HG03097 (cell line): Measurements from ENCODE around the gene PTCH2.
"Not testable (repeated sequence)": the region's sequence is repeated elsewhere in the genome, so short reads cannot be mapped to it uniquely, and the experiment has no call there.

Source experiments
- ATAC-seq: cut with Tn5 transposase; IDR thresholded peaks from one replicate; pipeline ENCODE4 v1.9.1; 2021; ENCODE audit not compliant: unreplicated experiment, low FRiP score

Gene PTCH2

DNA sequence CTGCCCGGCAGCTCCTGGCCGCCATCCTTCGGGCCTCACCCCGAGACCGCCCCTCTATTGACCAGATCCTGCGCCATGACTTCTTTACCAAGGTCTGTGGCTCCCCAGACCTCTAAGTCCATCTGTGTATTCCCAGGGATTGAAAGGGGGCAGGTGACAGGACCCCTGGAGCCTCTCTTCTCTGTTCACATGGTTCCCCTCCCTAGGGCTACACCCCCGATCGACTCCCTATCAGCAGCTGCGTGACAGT lies 40.1 kb downstream of the PTCH2 start:
- no peak for ATAC-seq

GRCh38 chr1:44802306-44803061 lies 40.6 kb downstream of the PTCH2 start:
- no peak for ATAC-seq

GRCh38 chr1:44801491-44802305 lies 41.4 kb downstream of the PTCH2 start:
- ATAC-seq: no peak

DNA sequence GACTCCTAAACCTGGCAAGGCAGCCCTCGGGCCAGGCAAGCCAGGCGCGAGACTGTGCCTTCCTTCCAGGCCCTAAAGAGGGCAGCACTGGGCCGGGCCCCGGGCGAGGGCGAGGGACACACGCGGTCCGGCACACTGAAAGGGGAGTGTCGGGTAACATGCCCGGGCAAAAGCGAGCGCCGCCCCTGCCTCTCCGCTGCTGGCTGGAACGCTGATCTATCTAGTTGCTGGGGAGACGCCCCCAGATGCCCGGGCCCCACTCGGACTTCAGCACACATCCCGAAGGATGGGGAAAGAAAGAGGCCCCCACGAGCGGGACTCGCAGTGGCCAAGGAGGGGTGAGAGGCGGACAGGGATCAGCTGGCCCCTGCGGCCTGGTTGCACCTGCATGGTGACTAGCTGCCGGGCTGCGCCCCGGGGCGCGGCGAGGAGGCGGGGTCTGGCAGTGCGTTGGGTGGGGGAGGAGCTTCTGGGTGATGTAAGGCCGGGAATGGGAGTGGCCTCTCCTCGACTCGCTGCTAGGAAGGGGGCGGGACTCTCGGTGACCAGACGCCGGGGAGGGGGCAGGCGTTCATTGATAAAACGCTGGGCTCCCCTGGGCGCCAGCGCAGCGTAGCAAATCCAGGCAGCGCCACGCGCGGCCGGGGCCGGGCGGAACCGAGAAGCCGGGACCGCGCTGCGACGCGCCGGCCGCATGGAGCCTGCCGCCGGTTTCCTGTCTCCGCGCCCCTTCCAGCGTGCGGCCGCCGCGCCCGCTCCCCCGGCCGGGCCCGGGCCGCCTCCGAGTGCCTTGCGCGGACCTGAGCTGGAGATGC lies 43.1 kb downstream of the PTCH2 start, which contains the start of gene PLK3:
Gene PLK3 (plus strand): TSS at position 608 of the 815 bp plus-strand sequence. CDS start 87 bp downstream, at position 695.
- ATAC-seq: peak; percentile 81

GRCh38 chr1:44798481-44799365 lies 44.3 kb downstream of the PTCH2 start:
- no peak for ATAC-seq

GRCh38 chr1:44797886-44798285 lies 45.2 kb downstream of the PTCH2 start:
- ATAC-seq: not testable (repeated sequence)

GRCh38 chr1:44792736-44793502 lies 50.1 kb downstream of the PTCH2 start:
- no peak for ATAC-seq

DNA sequence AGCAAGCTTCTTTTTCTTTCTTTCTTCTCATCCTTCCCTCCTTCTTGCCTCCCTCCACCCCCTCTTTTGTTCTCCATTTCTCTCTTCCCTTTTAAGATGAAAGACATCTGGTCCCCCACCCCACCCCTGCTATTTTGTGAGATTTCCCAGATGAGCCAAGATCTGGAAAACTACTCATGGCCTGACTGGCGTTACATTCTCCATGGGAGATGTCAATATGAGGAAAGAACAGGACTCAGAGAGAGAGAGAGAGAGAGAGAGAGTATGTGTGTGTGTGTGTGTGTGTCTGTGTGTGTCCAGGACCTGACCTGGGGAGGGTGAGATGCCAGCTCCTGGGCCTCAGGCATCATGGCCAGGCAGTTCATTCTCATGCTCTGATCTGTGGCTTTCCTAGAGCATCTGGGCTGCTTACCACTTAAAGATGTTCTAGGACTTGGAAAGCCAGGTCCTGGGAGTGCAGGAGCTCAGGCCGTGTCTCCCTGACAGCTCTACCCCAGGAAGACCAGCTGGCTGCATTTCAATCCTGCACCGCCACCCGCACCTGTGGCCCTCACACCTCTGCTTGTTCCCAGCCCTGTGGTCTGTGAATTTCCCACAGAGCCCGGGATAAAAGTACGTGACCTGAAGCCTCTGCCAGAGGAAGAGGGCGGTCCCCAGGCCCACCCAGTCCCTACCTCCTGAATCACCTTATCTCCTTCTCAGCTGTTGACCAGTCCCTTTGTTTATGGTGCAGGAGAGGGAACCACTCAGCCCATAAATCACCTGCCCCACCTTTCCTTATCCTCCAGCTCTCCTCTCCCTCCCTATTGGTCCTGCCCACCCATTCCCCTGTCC lies 51.9 kb downstream of the PTCH2 start:
- ATAC-seq: no peak

GRCh38 chr1:44788120-44788860 lies 54.8 kb downstream of the PTCH2 start, which contains the start of gene BEST4:
Gene BEST4 (minus strand): TSS chr1:44788170. CDS start chr1:44787705, 465 bp downstream.
- ATAC-seq: no peak

GRCh38 chr1:44787506-44787905 lies 55.5 kb downstream of the PTCH2 start:
- ATAC-seq: no peak

GRCh38 chr1:44786841-44787426 lies 56.1 kb downstream of the PTCH2 start:
- ATAC-seq: no peak

DNA sequence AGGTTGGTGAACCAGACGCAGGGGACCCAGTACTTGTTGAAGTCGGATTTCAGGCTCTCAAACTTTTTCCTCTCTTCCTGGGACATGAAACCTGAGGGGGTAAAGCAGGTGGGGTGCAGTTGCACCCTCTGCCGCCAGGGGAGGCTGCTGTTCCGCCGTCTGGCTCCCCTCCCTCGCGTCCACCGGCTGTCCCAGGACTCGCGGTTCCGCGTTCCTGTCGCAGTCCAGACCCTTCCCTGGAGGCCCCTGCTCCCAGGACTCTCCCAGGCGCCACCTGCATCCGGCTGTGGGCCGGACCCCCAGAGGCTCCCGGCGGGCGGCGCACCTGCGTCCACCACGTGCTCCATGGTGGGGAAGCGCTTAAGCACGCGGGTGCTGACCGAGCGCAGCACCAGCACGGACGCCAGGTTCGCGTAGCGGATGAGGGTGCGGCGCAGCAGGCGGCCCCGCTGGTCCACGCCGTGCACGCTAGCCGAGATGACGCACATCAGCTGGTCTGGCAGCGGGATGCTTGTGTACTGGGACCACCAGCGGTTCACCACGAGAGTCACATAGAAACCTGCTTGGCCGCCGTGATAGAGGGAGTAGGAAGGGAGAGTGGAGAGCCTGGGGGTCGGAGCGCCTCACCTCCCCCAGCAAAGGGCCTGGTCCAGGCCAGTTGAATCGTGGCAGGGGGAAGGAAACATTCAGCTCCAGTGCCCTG lies 56.8 kb downstream of the PTCH2 start:
- no peak for ATAC-seq

DNA sequence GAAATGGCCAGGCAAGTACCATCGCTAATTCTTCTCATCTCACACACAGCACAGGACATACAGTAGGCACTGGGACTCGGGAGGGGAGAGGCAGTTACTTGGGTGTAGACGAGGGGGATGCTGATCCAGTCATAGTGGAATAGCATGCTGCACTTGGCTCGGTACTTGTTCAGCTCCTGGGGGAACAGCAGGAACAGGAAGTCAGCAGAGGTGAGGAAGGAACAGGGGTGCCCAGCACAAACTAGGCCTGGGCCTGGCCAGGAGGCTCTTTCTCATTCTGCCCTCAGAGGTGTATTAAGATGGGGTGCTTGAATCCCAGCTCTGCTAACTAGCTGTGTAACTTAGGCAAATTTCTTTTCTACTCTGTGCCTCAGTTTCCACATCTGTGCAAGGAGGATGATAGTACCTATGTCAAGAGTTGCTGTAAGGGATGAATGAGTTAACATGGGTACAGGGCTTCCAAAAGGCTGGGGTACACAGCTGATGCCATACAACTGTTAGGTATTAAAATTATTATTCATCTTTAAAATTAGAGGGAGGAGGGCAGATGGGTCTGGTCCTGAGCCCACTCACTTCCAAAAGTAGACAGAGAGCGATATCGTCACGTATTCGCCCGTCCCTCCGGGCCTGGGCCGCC lies 57.4 kb downstream of the PTCH2 start:
- ATAC-seq: no peak

- ATAC-seq: no peak
These were observed 58.0 kb downstream of the PTCH2 start for GRCh38 chr1:44785029-44785380.

GRCh38 chr1:44784094-44785028 lies 58.7 kb downstream of the PTCH2 start:
- ATAC-seq: no peak
